AG08395 (cell line): ENCODE measurements around the gene SLC25A34.

Experiments used
- DNase-seq: peaks from one replicate; pipeline ENCODE4 v3.0.0; 2012; ENCODE audit warnings: mixed read lengths, low spot score

The SLC25A34 gene

GRCh38 chr1:15714406-15715136, 21.5 kb upstream of the SLC25A34 start:
- DNase-seq = peak; percentile 73

- DNase-seq = no peak
These were observed 18.5 kb upstream of the SLC25A34 start for GRCh38 chr1:15717418-15718125.

GRCh38 chr1:15718199-15718601, 17.9 kb upstream of the SLC25A34 start:
- no peak for DNase-seq

GRCh38 chr1:15719381-15720120, 16.5 kb upstream of the SLC25A34 start:
- DNase-seq = no peak

- DNase-seq = no peak
These were observed 15.2 kb upstream of the SLC25A34 start for GRCh38 chr1:15720861-15721260.

GRCh38 chr1:15722411-15722810, 13.6 kb upstream of the SLC25A34 start:
- DNase-seq = no peak

GRCh38 chr1:15722836-15723532, 13.1 kb upstream of the SLC25A34 start:
- DNase-seq = no peak

- no peak for DNase-seq
These were observed 12.3 kb upstream of the SLC25A34 start for GRCh38 chr1:15723631-15724246.

GRCh38 chr1:15724949-15725880, 10.8 kb upstream of the SLC25A34 start:
- no peak for DNase-seq

GRCh38 chr1:15726508-15726907, 9.6 kb upstream of the SLC25A34 start:
- DNase-seq = no peak

GRCh38 chr1:15727021-15727420, 9.0 kb upstream of the SLC25A34 start:
- DNase-seq = no peak

GRCh38 chr1:15727424-15727823, 8.6 kb upstream of the SLC25A34 start:
- DNase-seq = no peak

- no peak for DNase-seq
These were observed 8.1 kb upstream of the SLC25A34 start for GRCh38 chr1:15727866-15728534.

- DNase-seq = no peak
These were observed 7.0 kb upstream of the SLC25A34 start for GRCh38 chr1:15728937-15729657.

GRCh38 chr1:15730423-15730822, 5.6 kb upstream of the SLC25A34 start:
- no peak for DNase-seq

- no peak for DNase-seq
These were observed 5.1 kb upstream of the SLC25A34 start for GRCh38 chr1:15730936-15731335.

GRCh38 chr1:15731735-15732685, 4.0 kb upstream of the SLC25A34 start:
- DNase-seq = no peak

- no peak for DNase-seq
These were observed 3.4 kb upstream of the SLC25A34 start for GRCh38 chr1:15732686-15733081.
